Mesothelial cell of epicardium (in vitro differentiated cells): ENCODE data around the gene TRIL. TPM values are rescaled to one million over a fixed set of nuclear protein-coding genes. Genes with fewer than 3 reads are reported as not detected.

Source experiments
- DNase-seq, 2 experiments: peaks; one replicate each; pipeline ENCODE4 v3.0.0; 2021; ENCODE audit warnings: low spot score in 2 of 2; ENCODE audit not compliant: unreplicated experiment in 2 of 2
- H3K27ac Mint-ChIP-seq: 2 replicates; pipeline ENCODE4 v1.8.0; 2021; ENCODE audit warnings: mixed read lengths
- H3K27me3 Mint-ChIP-seq: 2 replicates; pipeline ENCODE4 v1.8.0; 2021; ENCODE audit warnings: low read depth, mixed read lengths
- H3K36me3 Mint-ChIP-seq: 2 replicates; pipeline ENCODE4 v1.8.0; 2021; ENCODE audit warnings: mixed read lengths
- H3K4me1 Mint-ChIP-seq: 2 replicates; pipeline ENCODE4 v1.8.0; 2021; ENCODE audit warnings: mixed read lengths
- H3K4me3 Mint-ChIP-seq: 2 replicates; pipeline ENCODE4 v1.8.0; 2021; ENCODE audit warnings: mild to moderate bottlenecking, moderate library complexity, mixed read lengths
- H3K9me3 Mint-ChIP-seq: 2 replicates; pipeline ENCODE4 v1.8.0; 2021; ENCODE audit warnings: mixed read lengths
- CTCF ChIP-seq: fragments of 200-600 bp; sonication (generic); IDR thresholded peaks from one replicate; pipeline ENCODE4 v1.5.0; 2021; ENCODE audit warnings: antibody characterized with exemption; ENCODE audit not compliant: unreplicated experiment
- total RNA-seq: library from RNA; stranded (reverse); gene quantifications from 3 replicates; pipeline ENCODE4 v1.2.1, GENCODE V29; 2021

The TRIL gene
- total RNA-seq, 1 donor from 2014 or later = 14.2 TPM

GRCh38 chr7:28955356-28955717 lies 2.8 kb downstream of the TRIL start:
- H3K36me3 Mint-ChIP-seq = no peaks in the 10 kb centered on the region
- no peaks in the 10 kb centered on the region for H3K9me3 Mint-ChIP-seq
- DNase-seq = no peak
- peak overlapping the region; percentile 61 for H3K4me3 Mint-ChIP-seq
- H3K27ac Mint-ChIP-seq = no peak overlapping the region
- no peak for TF ChIP-seq CTCF
- peaks cover 24% of the 10 kb centered on the region for H3K4me1 Mint-ChIP-seq
- H3K27me3 Mint-ChIP-seq = peaks cover 23% of the 10 kb centered on the region

GRCh38 chr7:28954946-28955345 lies 3.2 kb downstream of the TRIL start:
- peak overlapping the region; percentile 61 for H3K4me3 Mint-ChIP-seq
- TF ChIP-seq CTCF = no peak
- H3K4me1 Mint-ChIP-seq = peaks cover 24% of the 10 kb centered on the region
- DNase-seq = no peak
- H3K9me3 Mint-ChIP-seq = no peaks in the 10 kb centered on the region
- H3K27me3 Mint-ChIP-seq = peaks cover 20% of the 10 kb centered on the region
- H3K36me3 Mint-ChIP-seq = no peaks in the 10 kb centered on the region
- no peak overlapping the region for H3K27ac Mint-ChIP-seq

GRCh38 chr7:28954471-28954870 lies 3.7 kb downstream of the TRIL start:
- no peaks in the 10 kb centered on the region for H3K36me3 Mint-ChIP-seq
- peaks cover 27% of the 10 kb centered on the region for H3K4me1 Mint-ChIP-seq
- H3K27me3 Mint-ChIP-seq = peaks cover 19% of the 10 kb centered on the region
- H3K27ac Mint-ChIP-seq = no peak overlapping the region
- peak overlapping the region; percentile 61 for H3K4me3 Mint-ChIP-seq
- no peaks in the 10 kb centered on the region for H3K9me3 Mint-ChIP-seq
- TF ChIP-seq CTCF = no peak
- DNase-seq = no peak

GRCh38 chr7:28953633-28954032 lies 4.5 kb downstream of the TRIL start:
- DNase-seq = no peak
- TF ChIP-seq CTCF = no peak
- Mint-ChIP-seq H3K27me3 (peaks cover 15% of the 10 kb centered on the region), H3K9me3 (no peaks in the 10 kb centered on the region), H3K36me3 (no peaks in the 10 kb centered on the region), H3K27ac (no peak overlapping the region), H3K4me3 (no peak overlapping the region), H3K4me1 (peaks cover 21% of the 10 kb centered on the region)

GRCh38 chr7:28942168-28942567 lies 16.0 kb downstream of the TRIL start:
- H3K4me3 Mint-ChIP-seq = no peak overlapping the region
- no peaks in the 10 kb centered on the region for H3K27me3 Mint-ChIP-seq
- no peak for TF ChIP-seq CTCF
- no peaks in the 10 kb centered on the region for H3K9me3 Mint-ChIP-seq
- DNase-seq = no peak
- H3K36me3 Mint-ChIP-seq = no peaks in the 10 kb centered on the region
- H3K27ac Mint-ChIP-seq = peak overlapping the region; percentile 79
- H3K4me1 Mint-ChIP-seq = peaks cover 44% of the 10 kb centered on the region

- Mint-ChIP-seq H3K4me3 (no peak overlapping the region), H3K36me3 (no peaks in the 10 kb centered on the region), H3K27me3 (no peaks in the 10 kb centered on the region), H3K27ac (peak overlapping the region; percentile 79), H3K4me1 (peaks cover 48% of the 10 kb centered on the region), H3K9me3 (no peaks in the 10 kb centered on the region)
- no peak for DNase-seq
- TF ChIP-seq CTCF = no peak
Measured at GRCh38 chr7:28941633-28942032, 16.5 kb downstream of the TRIL start.
